SK-N-SH (cell line): ENCODE results near the gene CST9.

Source experiments
- CHD2 ChIP-seq: fragments of 150-350 bp; IDR thresholded peaks from 2 replicates; pipeline ENCODE4 v1.6.1; 2018; ENCODE audit warnings: low read length; ENCODE audit not compliant: partially characterized antibody
- EP300 ChIP-seq, 2 experiments: IDR thresholded peaks; 2 replicates each; pipeline versions ENCODE4 v1.4.0 to v1.6.1; 2012; ENCODE audit warnings: borderline replicate concordance in 1 of 2, low read depth in 1 of 2, low read length in 1 of 2
- GABPA ChIP-seq: IDR thresholded peaks from 2 replicates; pipeline ENCODE4 v1.4.0; 2012; ENCODE audit warnings: low read depth, mild to moderate bottlenecking
- JUND ChIP-seq: IDR thresholded peaks from 2 replicates; pipeline ENCODE4 v1.4.0; 2012
- POLR2AphosphoS5 ChIP-seq: IDR thresholded peaks from 2 replicates; pipeline ENCODE4 v1.6.1; 2012; ENCODE audit warnings: low read depth, low read length
- RAD21 ChIP-seq: IDR thresholded peaks from 2 replicates; pipeline ENCODE4 v1.6.1; 2012; ENCODE audit warnings: mild to moderate bottlenecking, low read length
- RFX5 ChIP-seq: IDR thresholded peaks from 2 replicates; pipeline ENCODE4 v1.6.1; 2012; ENCODE audit warnings: mild to moderate bottlenecking, improper control_type of control experiment, low read length
- TAF1 ChIP-seq: IDR thresholded peaks from 2 replicates; pipeline ENCODE4 v1.6.1; 2012; ENCODE audit warnings: low read depth, mild to moderate bottlenecking, low read length, moderate library complexity, borderline replicate concordance
- TCF12 ChIP-seq: IDR thresholded peaks from 2 replicates; pipeline ENCODE4 v1.4.0; 2012
- TEAD4 ChIP-seq: IDR thresholded peaks from 2 replicates; pipeline ENCODE4 v1.4.0; 2012; ENCODE audit warnings: mild to moderate bottlenecking, borderline replicate concordance; ENCODE audit not compliant: insufficient read depth
- YY1 ChIP-seq: IDR thresholded peaks from 2 replicates; pipeline ENCODE4 v1.4.0; 2012; ENCODE audit warnings: low read depth, mild to moderate bottlenecking
- TF ChIP-seq, protein P1 (sequence below): fragments of 200-600 bp; sonication (generic); IDR thresholded peaks from 2 replicates; pipeline ENCODE4 v1.6.1; 2017; ENCODE audit warnings: antibody characterized with exemption, mild to moderate bottlenecking, moderate library complexity
- TF ChIP-seq, protein P2 (sequence below): IDR thresholded peaks from 2 replicates; pipeline ENCODE4 v1.6.1; 2012; ENCODE audit warnings: mild to moderate bottlenecking, low read depth, low read length, moderate library complexity
- TF ChIP-seq, protein P3 (sequence below): IDR thresholded peaks from 2 replicates; pipeline ENCODE4 v1.4.0; 2012; ENCODE audit warnings: low read depth

DNA sequence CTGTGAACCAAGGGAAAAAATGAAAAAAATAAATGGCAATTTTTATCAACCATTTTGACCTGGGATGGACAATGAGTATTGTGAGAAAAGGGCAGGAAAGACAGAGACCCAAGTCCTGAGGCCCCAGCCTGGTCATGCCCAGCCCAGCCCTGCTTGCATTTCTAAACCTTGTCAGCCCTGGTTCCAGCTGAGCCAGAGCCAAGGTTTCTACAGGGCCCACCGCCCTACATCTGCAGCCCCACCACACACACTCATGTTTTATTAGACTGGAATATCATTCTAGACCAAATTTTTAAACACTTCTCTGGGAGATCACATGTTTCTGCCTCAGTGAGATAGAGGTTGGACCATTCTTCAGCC, 36.8 kb downstream of the CST9 start:
- TF ChIP-seq, protein P1, sequence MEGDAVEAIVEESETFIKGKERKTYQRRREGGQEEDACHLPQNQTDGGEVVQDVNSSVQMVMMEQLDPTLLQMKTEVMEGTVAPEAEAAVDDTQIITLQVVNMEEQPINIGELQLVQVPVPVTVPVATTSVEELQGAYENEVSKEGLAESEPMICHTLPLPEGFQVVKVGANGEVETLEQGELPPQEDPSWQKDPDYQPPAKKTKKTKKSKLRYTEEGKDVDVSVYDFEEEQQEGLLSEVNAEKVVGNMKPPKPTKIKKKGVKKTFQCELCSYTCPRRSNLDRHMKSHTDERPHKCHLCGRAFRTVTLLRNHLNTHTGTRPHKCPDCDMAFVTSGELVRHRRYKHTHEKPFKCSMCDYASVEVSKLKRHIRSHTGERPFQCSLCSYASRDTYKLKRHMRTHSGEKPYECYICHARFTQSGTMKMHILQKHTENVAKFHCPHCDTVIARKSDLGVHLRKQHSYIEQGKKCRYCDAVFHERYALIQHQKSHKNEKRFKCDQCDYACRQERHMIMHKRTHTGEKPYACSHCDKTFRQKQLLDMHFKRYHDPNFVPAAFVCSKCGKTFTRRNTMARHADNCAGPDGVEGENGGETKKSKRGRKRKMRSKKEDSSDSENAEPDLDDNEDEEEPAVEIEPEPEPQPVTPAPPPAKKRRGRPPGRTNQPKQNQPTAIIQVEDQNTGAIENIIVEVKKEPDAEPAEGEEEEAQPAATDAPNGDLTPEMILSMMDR, result no peak
- no peak for TF ChIP-seq POLR2AphosphoS5
- TF ChIP-seq JUND, result no peak
- no peak for TF ChIP-seq TAF1
- no peak for TF ChIP-seq GABPA
- no peak for TF ChIP-seq TCF12
- no peak for TF ChIP-seq CHD2
- no peak for TF ChIP-seq RAD21
- TF ChIP-seq YY1, result no peak
- TF ChIP-seq, protein P2, sequence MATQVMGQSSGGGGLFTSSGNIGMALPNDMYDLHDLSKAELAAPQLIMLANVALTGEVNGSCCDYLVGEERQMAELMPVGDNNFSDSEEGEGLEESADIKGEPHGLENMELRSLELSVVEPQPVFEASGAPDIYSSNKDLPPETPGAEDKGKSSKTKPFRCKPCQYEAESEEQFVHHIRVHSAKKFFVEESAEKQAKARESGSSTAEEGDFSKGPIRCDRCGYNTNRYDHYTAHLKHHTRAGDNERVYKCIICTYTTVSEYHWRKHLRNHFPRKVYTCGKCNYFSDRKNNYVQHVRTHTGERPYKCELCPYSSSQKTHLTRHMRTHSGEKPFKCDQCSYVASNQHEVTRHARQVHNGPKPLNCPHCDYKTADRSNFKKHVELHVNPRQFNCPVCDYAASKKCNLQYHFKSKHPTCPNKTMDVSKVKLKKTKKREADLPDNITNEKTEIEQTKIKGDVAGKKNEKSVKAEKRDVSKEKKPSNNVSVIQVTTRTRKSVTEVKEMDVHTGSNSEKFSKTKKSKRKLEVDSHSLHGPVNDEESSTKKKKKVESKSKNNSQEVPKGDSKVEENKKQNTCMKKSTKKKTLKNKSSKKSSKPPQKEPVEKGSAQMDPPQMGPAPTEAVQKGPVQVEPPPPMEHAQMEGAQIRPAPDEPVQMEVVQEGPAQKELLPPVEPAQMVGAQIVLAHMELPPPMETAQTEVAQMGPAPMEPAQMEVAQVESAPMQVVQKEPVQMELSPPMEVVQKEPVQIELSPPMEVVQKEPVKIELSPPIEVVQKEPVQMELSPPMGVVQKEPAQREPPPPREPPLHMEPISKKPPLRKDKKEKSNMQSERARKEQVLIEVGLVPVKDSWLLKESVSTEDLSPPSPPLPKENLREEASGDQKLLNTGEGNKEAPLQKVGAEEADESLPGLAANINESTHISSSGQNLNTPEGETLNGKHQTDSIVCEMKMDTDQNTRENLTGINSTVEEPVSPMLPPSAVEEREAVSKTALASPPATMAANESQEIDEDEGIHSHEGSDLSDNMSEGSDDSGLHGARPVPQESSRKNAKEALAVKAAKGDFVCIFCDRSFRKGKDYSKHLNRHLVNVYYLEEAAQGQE, result no peak
- TF ChIP-seq EP300 (IDR thresholded peaks at IDR 0.05; ENCODE audit: borderline replicate concordance in 1 of 2, low read depth in 1 of 2, low read length in 1 of 2), result no peak
- TF ChIP-seq, protein P3, sequence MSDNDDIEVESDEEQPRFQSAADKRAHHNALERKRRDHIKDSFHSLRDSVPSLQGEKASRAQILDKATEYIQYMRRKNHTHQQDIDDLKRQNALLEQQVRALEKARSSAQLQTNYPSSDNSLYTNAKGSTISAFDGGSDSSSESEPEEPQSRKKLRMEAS, result no peak
- no peak for TF ChIP-seq TEAD4
- TF ChIP-seq RFX5, result no peak
